ENCODE results near the gene WDR81. TPM values are rescaled to one million over a fixed set of nuclear protein-coding genes. Genes with fewer than 3 reads are reported as not detected.
A peak's percentile ranks its signal among the peaks of the same experiment; 100 is the strongest.

WDR81 gene
- total and polyA plus RNA-seq, 2 donors (not counting 3 experiments of a cell fraction or from before 2014, with no cell fraction given), result 10.4 to 17.3 TPM

- no peaks in the 10 kb centered on the region for H3K27me3 ChIP-seq (ENCODE audit: control insufficient read depth in 2 of 2, insufficient read depth in 2 of 2, low read length in 2 of 2)
- H2AFZ ChIP-seq (ENCODE audit: low read depth, low read length), result no peak overlapping the region
- dilution Hi-C loops (cut with MboI; ENCODE audit: extremely low pct_ligation_motif_present, low sequenced_read_pairs) (no loop called here), intact Hi-C loops (cut with micrococcal nuclease) (no loop called here)
- H3K27ac ChIP-seq (ENCODE audit: insufficient read depth, low read depth, low read length), result no peak overlapping the region
- no peaks in the 10 kb centered on the region for H3K4me1 ChIP-seq (ENCODE audit: control insufficient read depth, extremely low read depth, insufficient read depth, low read length)
- FAIRE-seq, result no peak
- ChIA-PET CTCF (no interaction called here), POLR2A (no interaction called here)
- H4K20me1 ChIP-seq (replicated peaks; ENCODE audit: control insufficient read depth, extremely low read depth, insufficient read depth, low read length), result peaks cover 3% of the 10 kb centered on the region
- H3K9ac ChIP-seq (replicated peaks; ENCODE audit: extremely low read depth, insufficient read depth, low read length), result no peak overlapping the region
- H3K79me2 ChIP-seq (ENCODE audit: control insufficient read depth, insufficient read depth, low read length), result peaks cover 11% of the 10 kb centered on the region
- H3K4me3 ChIP-seq (replicated peaks in 1 of 3; ENCODE audit: insufficient read depth in 1 of 3, low read depth in 1 of 3, low read length in 3 of 3), result no peak overlapping the region
- H3K9me3 ChIP-seq (replicated peaks; ENCODE audit: control insufficient read depth, insufficient read depth, low read length), result no peaks in the 10 kb centered on the region
- DNase-seq (ENCODE audit: low read depth, low spot score), result no peak
- no peak overlapping the region for H3K4me2 ChIP-seq (ENCODE audit: insufficient read depth, low read length)
- no peaks in the 10 kb centered on the region for H3K9me1 ChIP-seq (replicated peaks; ENCODE audit: control insufficient read depth, extremely low read depth, insufficient read depth, low read length)
- TF ChIP-seq FOS (IDR thresholded peaks at IDR 0.05; ENCODE audit: borderline replicate concordance, insufficient read depth, low read length) (no peak), CTCF (IDR thresholded peaks at IDR 0.05; ENCODE audit: extremely low read depth in 1 of 2, insufficient read depth in 1 of 2, low read depth in 1 of 2, low read length in 2 of 2) (no peak), POLR2A (IDR thresholded peaks at IDR 0.05; ENCODE audit: low read depth, low read length) (no peak), GATA2 (IDR thresholded peaks at IDR 0.05; ENCODE audit: insufficient read depth, insufficient read length, low read depth, low read length) (no peak), POLR2AphosphoS5 (IDR thresholded peaks at IDR 0.05; ENCODE audit: insufficient read depth, low read depth, low read length) (no peak), EZH2 (IDR thresholded peaks at IDR 0.05; ENCODE audit: borderline replicate concordance, low read depth, low read length, severe bottlenecking) (no peak), MYC (IDR thresholded peaks at IDR 0.05; ENCODE audit: low read depth, low read length) (no peak), JUN (IDR thresholded peaks at IDR 0.05; ENCODE audit: borderline replicate concordance, insufficient read depth, insufficient read length, low read depth) (no peak), MAX (IDR thresholded peaks at IDR 0.05; ENCODE audit: insufficient read depth, insufficient read length) (no peak)
- BruUV-seq (replicated peaks), result TSS peak; percentile 41
- peaks cover 57 to 72% of the 10 kb centered on the region in 2 experiments for H3K36me3 ChIP-seq (ENCODE audit: control insufficient read depth in 2 of 2, extremely low read depth in 1 of 2, insufficient read depth in 2 of 2, low read length in 2 of 2)
Measured at GRCh38 chr17:1676401-1676800, 48.1 kb upstream of the WDR81 start.

Data from endothelial cell of umbilical vein (primary cell).